ENCODE results near the gene FCRLA.

GRCh38 chr1:161681879-161682278, 25.1 kb upstream of the FCRLA start:
- TF ChIP-seq POLR2A (IDR thresholded peaks at IDR 0.05; ENCODE audit: low read length) (no peak), GATA1 (IDR thresholded peaks at IDR 0.05; ENCODE audit: low read depth, low read length) (no peak)
